ENCODE data around the gene LTBR.

Gene LTBR

GRCh38 chr12:6407236-6407954, 23.4 kb downstream of the LTBR start:
- no peak for DNase-seq (ENCODE audit: low spot score)
- TF ChIP-seq CTCF (IDR thresholded peaks at IDR 0.05; ENCODE audit: extremely low read depth, missing control alignments), result no peak

DNA sequence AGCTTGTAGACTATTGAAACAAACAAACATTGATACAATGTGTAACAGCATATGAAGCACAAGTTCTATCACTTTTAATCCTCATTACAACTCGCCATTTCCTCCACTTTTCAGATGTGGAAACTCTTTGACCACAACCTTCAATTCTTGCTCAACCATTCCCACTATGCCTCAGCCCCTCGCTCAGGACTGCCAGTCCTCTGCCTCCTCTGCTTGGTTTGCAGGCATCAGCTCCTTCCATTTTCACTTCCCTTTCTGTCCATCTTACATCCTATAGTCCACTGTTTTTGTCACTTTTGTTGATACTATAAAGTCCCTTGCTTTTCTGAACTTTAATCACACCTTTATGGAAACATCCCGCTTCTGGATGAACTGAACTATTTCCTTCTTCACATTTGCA, 32.6 kb downstream of the LTBR start:
- DNase-seq (ENCODE audit: low spot score), result no peak
- no peak for TF ChIP-seq CTCF (IDR thresholded peaks at IDR 0.05; ENCODE audit: extremely low read depth, missing control alignments)

DNA sequence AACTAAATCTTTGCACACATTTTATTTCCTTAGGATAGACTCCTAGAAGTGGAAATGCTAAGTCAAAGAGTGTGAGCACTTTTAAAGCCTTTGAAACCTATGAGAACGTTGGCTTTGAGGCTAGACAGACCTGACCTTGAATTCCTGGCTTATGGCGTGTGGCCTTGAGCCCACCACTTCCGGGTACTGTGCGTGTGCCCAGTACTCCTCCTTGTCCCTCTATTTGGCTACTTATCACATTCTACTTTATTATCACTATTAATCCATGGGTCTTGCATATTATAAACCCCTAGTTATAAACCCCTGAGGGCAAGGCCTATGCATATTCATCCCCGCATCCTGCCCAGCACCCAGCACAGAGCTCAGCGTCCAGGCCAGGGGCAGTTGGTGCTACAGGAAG, 34.8 kb downstream of the LTBR start:
- no peak for TF ChIP-seq CTCF (IDR thresholded peaks at IDR 0.05; ENCODE audit: extremely low read depth, missing control alignments)
- DNase-seq (ENCODE audit: low spot score), result no peak

- no peak for DNase-seq (ENCODE audit: low spot score)
- no peak for TF ChIP-seq CTCF (IDR thresholded peaks at IDR 0.05; ENCODE audit: extremely low read depth, missing control alignments)
Observed at GRCh38 chr12:6420364-6420763, 36.4 kb downstream of the LTBR start.

DNA sequence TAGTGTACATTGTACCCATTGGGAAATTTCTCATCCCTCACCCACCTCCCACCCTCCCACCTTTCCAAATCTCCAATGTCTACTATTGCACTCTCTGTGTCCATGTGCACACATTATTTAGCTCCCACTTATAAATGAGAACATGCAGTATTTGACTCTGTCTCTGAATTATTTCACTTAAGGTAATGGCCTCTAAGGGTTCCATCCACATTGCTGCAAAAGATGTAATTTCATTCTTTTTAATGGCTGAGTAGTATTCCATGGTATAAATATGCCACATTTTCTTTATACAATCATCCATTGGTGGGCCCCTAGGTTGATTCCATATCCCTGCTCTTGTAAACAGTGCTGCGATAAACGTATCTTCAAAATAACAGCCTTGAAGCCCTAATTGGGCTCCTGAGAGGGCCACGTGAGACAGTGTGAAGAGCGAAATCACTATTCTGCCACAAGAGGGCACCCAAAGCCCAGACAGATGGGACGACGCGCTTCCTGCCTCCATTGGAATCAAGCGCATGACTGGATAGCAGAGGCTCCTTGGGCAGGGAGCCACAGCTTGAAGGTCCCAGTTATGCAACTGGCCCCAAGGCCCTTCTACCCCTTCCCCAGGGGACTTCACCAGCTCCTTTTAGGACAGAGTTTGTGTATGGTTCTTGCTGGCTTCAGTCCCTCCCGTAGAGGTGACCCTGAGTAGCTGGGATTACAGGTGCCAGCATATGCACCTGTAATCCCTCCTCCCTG, 39.5 kb downstream of the LTBR start:
- peak; percentile 79 for DNase-seq (ENCODE audit: low spot score)
- TF ChIP-seq CTCF (IDR thresholded peaks at IDR 0.05; ENCODE audit: extremely low read depth, missing control alignments), result peak; percentile 66

DNA sequence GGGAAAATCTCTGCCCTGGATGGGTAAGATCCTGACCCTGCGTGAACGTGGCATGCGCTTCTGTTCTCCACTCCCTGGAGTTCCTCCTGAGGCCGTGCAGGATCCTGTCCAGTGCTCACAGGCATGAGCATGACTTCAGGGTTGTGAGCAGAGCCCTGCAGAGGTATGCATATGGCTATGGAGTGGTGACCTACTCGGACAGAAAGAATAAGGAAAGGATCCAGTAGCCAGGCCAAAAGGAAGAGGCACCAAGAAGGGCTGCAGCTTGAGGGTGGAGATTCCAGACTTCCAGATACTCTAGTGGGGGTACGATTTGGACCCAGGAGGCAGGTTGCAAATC, 40.0 kb downstream of the LTBR start:
- TF ChIP-seq CTCF (IDR thresholded peaks at IDR 0.05; ENCODE audit: extremely low read depth, missing control alignments), result no peak
- DNase-seq (ENCODE audit: low spot score), result no peak

GRCh38 chr12:6424866-6425265, 40.9 kb downstream of the LTBR start:
- DNase-seq (ENCODE audit: low spot score), result no peak
- TF ChIP-seq CTCF (IDR thresholded peaks at IDR 0.05; ENCODE audit: extremely low read depth, missing control alignments), result no peak
